ENCODE measurements around the gene GLIS1. TPM values are rescaled to one million over a fixed set of nuclear protein-coding genes. Genes with fewer than 3 reads are reported as not detected.

GLIS1 gene
- total RNA-seq, 2 donors from 2014 or later: 0.20 to 0.22 TPM

- Histone ChIP-seq H3K9me3 (no peaks in the 10 kb centered on the region), H3K27ac (no peak overlapping the region), H3K4me3 (no peak overlapping the region), H3K27me3 (no peaks in the 10 kb centered on the region), H3K4me1 (no peaks in the 10 kb centered on the region), H3K36me3 (no peaks in the 10 kb centered on the region)
- no peak for TF ChIP-seq CTCF (IDR thresholded peaks at IDR 0.05)
- no peak for DNase-seq (ENCODE audit: low spot score)
Measured at GRCh38 chr1:53732409-53732808, 6.6 kb downstream of the GLIS1 start.

- no peaks in the 10 kb centered on the region for H3K4me1 ChIP-seq
- TF ChIP-seq CTCF (IDR thresholded peaks at IDR 0.05): no peak
- no peak for DNase-seq (ENCODE audit: low spot score)
- no peak overlapping the region for H3K27ac ChIP-seq
- no peak overlapping the region for H3K4me3 ChIP-seq
- H3K36me3 ChIP-seq: no peaks in the 10 kb centered on the region
- no peaks in the 10 kb centered on the region for H3K27me3 ChIP-seq
- no peaks in the 10 kb centered on the region for H3K9me3 ChIP-seq
Measured at GRCh38 chr1:53731779-53732305, 7.1 kb downstream of the GLIS1 start.

GRCh38 chr1:53731043-53731600 is 7.8 kb downstream of the GLIS1 start:
- Histone ChIP-seq H3K36me3 (no peaks in the 10 kb centered on the region), H3K9me3 (no peaks in the 10 kb centered on the region), H3K4me1 (no peaks in the 10 kb centered on the region), H3K27me3 (no peaks in the 10 kb centered on the region), H3K27ac (no peak overlapping the region), H3K4me3 (no peak overlapping the region)
- DNase-seq (ENCODE audit: low spot score): no peak
- TF ChIP-seq CTCF (IDR thresholded peaks at IDR 0.05): no peak

- Histone ChIP-seq H3K36me3 (no peaks in the 10 kb centered on the region), H3K27ac (no peak overlapping the region), H3K9me3 (no peaks in the 10 kb centered on the region), H3K27me3 (no peaks in the 10 kb centered on the region), H3K4me3 (no peak overlapping the region), H3K4me1 (no peaks in the 10 kb centered on the region)
- no peak for DNase-seq (ENCODE audit: low spot score)
- no peak for TF ChIP-seq CTCF (IDR thresholded peaks at IDR 0.05)
Measured at GRCh38 chr1:53730224-53730865, 8.6 kb downstream of the GLIS1 start.

GRCh38 chr1:53729456-53730223 is 9.3 kb downstream of the GLIS1 start:
- Histone ChIP-seq H3K36me3 (no peaks in the 10 kb centered on the region), H3K4me3 (no peak overlapping the region), H3K27me3 (no peaks in the 10 kb centered on the region), H3K9me3 (no peaks in the 10 kb centered on the region), H3K27ac (no peak overlapping the region), H3K4me1 (no peaks in the 10 kb centered on the region)
- no peak for DNase-seq (ENCODE audit: low spot score)
- TF ChIP-seq CTCF (IDR thresholded peaks at IDR 0.05): no peak
